Pons (tissue), 1 donor: Measurements from ENCODE around the gene FIG4.
"Not testable (repeated sequence)": the region's sequence is repeated elsewhere in the genome, so short reads cannot be mapped to it uniquely, and the experiment has no call there.

Experiments used
- DNase-seq: peaks from one replicate; pipeline ENCODE4 v3.0.0-alpha.2; 2016; ENCODE audit warnings: low spot score

Gene FIG4

GRCh38 chr6:109690737-109691621, at the start of gene FIG4, which contains the start of gene AK9:
FIG4 (plus strand) TSS chr6:109691296; CDS start chr6:109691436, 140 bp downstream.
AK9 (minus strand) TSS chr6:109691202; CDS start chr6:109675745, 15,457 bp downstream.
- peak; percentile 98 for DNase-seq

DNA sequence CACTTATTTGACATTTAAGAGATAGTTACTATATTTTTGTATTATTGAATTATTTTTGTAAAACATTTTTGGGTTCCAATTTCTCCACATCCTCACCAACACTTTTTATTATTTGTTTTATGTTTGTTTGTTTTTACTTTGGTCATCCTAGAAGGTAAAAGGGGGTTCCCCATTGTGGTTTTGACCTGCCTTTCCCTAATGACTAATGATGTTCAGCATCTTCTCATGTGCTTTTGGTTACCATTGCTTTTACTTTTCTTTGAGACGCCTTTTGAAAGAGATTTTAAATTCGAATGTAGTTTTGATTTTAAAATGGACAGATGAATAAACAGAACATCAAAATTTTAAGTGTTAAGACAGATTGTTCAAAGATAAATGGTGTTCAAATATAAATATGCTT, 47.0 kb upstream of the FIG4 start:
- no peak for DNase-seq

- no peak for DNase-seq
Measured at GRCh38 chr6:109653264-109653663, 37.8 kb upstream of the FIG4 start.

GRCh38 chr6:109655761-109656262, 35.3 kb upstream of the FIG4 start:
- no peak for DNase-seq

- no peak for DNase-seq
Measured at GRCh38 chr6:109660526-109661320, 30.4 kb upstream of the FIG4 start.

DNA sequence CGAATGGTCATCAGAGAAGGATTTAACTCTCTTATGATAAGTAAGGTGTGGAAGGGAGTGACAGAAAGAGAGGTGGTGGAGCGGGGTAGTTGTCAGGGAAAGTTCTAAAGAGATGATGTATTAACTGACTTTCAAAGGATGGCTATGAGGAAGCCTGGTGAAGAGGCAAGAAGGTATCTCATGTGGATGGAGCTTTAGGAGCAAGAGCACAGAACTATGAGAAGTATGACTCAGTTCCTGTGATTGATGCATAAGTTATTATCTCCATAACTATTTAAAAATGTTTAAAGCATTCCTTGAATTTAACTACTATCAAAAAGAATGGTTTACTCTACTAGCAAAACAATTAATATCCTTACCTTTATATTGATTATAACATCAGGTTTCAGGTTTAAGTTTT, 28.9 kb upstream of the FIG4 start:
- DNase-seq, result no peak

- DNase-seq, result no peak
Measured at GRCh38 chr6:109669811-109670210, 21.3 kb upstream of the FIG4 start.

DNA sequence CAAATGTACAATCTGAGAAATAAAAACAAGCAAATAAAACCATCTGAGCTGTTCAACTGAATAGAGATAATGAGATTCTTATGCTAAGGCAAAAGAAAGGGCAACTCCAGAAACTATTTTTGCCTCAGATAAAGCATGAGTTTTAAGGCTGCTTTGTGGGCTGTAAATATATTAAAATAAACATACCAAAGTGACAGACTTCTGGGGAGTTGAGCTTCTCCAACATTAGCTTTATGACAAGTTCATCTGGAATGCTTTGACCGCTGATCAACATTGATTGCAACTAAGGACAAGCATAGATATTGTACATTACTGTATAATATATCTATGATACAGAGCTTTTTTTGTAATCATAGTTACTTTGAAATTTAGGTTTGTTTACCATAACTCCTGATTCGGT, 19.4 kb upstream of the FIG4 start:
- no peak for DNase-seq

DNA sequence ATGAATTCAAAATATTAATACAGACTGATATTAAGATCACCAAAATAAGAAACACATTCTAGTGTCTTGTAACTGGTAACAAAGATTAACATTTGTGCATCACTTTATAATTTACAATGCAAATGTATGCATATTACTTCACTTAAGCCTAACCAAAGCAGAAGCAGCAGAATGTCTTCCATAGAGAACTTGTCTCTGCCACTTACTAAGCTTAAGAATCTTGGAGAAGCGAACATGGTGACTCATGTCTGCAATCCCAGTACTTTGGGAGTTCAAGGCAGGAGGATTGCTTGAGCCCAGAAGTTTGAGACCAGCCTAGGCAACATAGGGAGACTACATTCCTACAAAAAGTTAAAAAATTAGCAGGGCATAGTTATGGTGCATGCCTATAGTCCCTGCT, 18.9 kb upstream of the FIG4 start:
- no peak for DNase-seq

DNA sequence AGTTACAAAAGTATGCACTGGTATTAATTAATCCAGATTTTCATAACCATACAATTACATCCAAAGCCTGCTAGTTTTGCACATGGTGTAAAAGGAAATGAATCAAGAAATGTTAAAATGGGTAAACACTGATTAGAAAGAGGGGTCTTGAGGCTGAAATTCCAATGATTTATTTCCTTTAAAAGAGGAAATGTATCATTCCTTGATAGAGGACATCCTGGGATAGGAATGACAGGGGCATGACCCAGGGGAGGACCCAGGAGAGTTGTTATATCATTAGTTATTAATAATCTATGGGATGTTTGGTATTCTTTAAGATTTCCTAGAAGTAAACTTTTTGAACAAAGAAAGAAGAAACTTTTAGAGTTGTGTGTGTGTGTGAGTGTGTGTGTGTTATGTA, 18.3 kb upstream of the FIG4 start:
- DNase-seq, result no peak

DNA sequence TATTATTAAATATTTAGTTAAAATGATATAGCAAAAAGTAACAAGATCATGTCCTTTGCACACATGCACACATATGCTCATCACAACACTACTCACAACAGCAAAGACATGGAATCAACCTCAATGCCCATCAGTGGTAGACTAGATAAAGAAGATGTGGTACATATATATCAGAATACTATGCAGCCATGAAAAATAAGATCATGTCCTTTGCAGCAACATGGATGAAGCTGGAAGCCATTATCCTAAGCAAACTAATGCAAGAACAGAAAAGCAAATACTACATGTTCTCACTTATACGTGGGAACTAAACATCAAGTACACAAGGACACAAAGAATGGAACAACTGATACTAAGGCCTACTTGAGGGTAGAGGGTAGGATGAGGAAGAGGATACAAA, 14.4 kb upstream of the FIG4 start:
- no peak for DNase-seq

DNA sequence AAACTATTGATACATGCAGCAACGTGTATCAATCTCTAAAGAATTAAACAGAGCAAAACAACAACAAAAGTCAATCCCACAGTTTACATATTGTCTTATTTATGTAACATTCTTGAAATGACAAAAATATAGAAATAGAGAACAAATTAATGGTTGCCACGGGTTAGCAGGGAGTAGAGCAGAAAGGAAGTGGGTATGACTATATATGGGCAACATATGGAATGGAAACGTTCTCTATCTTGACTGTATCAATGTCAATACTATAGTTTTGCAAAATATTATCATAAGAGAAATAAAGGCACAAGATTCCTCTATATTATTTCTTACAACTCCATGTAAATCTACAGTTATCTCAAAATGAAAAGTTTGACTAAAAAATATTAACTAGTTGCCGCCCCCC, 12.9 kb upstream of the FIG4 start:
- DNase-seq, result no peak

DNA sequence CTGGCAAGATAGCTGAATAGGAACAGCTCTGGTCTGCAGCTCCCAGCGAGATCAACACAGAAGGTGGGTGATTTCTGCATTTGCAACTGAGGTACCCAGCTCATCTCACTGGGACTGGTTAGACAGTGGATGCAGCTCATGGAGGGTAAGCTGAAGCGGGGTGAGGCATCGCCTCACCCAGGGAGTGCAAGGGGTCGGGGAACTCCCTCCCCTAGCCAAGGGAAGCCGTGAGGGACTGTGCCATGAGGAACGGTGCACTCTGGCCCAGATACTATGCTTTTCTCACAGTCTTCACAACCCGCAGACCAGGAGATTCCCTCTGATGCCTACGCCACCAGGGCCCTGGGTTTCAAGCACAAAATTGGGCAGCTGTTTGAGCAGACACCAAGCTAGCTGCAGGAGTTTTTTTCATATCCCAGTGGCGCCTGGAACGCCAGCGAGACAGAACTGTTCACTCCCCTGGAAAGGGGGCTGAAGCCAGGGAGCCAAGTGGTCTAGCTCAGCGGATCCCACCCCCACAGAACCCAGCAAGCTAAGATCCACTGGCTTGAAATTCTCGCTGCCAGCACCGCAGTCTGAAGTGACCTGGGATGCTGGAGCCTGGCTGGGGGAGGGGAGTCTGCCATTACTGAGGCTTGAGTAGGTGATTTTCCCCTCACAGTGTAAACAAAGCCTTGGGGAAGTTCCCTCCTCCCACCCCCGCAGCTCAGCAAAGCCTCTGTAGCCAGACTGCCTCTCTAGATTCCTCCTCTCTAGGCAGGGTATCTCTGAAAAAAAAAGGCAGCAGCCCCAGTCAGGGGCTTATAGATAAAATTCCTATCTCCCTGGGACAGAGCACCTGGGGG, 12.2 kb upstream of the FIG4 start:
- DNase-seq, result not testable (repeated sequence)

DNA sequence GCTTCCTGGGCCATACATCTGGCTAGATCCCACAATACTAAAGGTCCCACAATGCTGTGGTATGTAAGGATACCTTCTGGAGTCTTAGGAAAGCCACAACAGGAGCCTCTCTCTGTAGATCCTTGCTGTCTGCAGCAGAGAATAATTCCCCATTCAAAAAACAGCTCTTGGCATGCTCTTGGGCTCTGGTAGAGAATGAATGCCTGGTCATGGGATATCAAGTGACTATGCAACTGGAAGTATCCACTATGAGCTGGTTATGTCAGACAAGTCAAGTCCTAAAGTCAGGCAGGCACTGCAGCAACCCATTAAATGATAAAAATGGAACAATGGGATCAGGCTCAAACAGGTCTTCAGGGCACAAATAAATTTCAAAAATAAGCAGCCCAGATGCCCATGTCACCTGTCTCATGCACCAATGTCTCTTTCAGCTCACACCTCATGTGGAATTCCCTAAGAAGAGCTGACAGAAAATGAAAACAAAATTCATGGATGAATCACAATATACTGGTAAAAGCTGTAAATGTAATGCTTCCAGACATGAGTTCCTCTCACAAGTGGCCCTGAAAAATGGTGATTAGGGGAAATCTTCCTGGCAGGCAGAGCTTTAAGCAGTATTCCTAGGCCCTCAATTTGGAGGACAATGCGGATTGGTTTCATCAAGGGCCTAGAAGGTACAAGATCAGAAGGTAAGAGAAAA, 4.4 kb upstream of the FIG4 start:
- DNase-seq, result peak; percentile 84

DNA sequence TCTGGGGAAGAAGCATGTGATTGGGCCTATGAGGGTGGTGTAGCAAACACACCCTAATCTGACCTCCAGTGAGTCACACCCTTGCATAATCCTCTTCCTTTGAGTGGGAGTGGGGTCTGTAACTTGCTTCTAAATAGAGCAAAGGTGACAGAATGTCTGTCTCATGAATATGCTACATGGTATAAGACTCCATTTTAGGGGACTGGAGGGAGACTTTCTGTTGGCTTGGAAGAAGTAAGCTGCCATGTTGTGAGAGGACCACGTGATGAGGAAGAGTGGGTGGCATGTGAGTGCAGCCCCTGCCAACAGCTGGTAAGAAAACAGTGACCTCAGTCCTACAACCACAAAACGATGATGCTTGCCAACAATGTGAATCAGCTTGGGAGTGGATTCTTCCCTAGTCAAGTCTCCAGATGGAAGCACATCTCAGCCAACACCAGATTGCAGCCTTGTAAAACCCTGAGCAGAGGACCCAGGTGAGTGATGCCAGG, 3.8 kb upstream of the FIG4 start:
- DNase-seq, result no peak

DNA sequence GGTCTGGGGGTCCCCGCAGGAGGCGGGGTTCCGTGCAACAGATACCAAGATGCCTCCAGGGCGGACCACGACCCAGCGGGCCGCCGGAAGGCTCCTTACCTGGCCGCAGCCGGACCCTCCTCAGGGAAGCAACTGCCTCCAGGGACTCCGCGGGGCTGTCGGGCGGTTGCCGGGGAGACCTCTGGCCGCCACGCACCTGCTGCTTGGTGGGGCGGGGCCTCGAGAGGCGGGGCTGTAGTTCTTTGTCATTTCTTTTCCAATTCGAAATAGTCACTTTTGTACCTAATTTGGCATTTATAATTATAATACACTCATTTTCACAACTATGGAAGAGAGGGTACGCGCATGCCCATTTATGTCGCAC, 741 bp upstream of the FIG4 start:
- no peak for DNase-seq

GRCh38 chr6:109693111-109693510, 2.0 kb downstream of the FIG4 start:
- peak; percentile 24 for DNase-seq

DNA sequence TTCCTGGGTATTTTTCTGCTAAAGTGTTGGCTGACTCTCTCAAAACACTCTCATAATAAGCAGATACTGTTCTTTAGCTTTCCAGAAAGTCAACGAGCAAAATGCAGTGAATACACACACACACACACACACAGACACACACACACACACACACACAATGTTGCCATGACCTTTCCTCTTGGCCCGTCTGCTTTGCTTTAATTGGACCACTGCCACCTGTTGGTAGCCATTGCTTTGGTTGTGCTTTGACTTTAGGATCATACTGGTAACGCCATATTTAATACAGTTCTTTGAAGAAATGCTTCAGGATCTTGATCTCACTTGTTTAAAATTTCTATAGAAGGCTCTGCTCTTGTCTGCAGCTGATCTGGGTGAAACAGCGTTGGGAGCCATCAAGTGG, 4.4 kb downstream of the FIG4 start:
- DNase-seq, result no peak

DNA sequence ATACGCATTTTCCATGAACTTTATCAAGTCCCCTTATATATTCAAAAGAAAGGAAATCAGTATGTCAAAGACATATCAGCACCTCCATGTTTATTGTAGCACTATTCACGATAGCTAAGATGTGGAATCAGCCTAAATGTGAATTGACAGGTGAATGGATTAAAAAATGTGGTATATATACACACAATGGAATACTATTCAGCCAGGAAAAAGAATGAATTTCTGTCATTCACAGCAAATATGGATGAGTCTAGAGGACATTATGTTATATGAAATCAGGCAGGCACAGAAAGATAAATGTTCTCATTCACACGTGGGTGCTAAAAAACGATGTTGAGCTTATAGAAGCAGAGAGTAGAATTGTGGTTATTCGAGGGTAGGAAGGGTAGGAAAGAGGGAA, 5.3 kb downstream of the FIG4 start:
- DNase-seq, result no peak

GRCh38 chr6:109701221-109701620, 10.1 kb downstream of the FIG4 start:
- DNase-seq, result no peak

GRCh38 chr6:109701774-109702173, 10.7 kb downstream of the FIG4 start:
- no peak for DNase-seq
